GM18868 (cell line): ENCODE data around the gene CORIN.

Experiments
- ATAC-seq: cut with Tn5 transposase; IDR thresholded peaks from one replicate; pipeline ENCODE4 v1.9.1; 2021; ENCODE audit warnings: mild to moderate bottlenecking, moderate library complexity; ENCODE audit not compliant: unreplicated experiment

The CORIN gene

GRCh38 chr4:47837908-47838294 lies at the start of gene CORIN:
CORIN (minus strand) TSS chr4:47838067; CDS start chr4:47837949, 118 bp downstream.
- no peak for ATAC-seq

DNA sequence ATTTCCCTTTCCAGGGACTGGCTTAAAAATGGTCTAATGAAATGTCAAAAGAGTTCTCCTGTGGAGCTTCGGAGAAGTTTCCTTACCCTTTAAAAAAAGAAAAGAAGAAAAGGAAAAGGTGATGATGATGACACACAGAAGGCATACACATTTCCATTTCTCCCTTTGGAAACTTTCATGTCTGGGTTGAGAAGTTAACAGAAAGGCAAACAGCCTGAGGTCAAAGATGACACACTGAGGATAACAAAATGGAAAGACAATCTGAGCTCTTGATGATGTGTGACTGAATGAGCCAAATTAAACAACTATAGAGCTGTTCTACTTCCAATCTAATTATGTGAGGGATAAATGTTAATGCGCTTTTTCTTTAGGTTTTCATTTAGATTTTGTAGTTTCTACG lies 44.4 kb upstream of the CORIN start:
- no peak for ATAC-seq

GRCh38 chr4:47879458-47879857 lies 41.6 kb upstream of the CORIN start:
- no peak for ATAC-seq

DNA sequence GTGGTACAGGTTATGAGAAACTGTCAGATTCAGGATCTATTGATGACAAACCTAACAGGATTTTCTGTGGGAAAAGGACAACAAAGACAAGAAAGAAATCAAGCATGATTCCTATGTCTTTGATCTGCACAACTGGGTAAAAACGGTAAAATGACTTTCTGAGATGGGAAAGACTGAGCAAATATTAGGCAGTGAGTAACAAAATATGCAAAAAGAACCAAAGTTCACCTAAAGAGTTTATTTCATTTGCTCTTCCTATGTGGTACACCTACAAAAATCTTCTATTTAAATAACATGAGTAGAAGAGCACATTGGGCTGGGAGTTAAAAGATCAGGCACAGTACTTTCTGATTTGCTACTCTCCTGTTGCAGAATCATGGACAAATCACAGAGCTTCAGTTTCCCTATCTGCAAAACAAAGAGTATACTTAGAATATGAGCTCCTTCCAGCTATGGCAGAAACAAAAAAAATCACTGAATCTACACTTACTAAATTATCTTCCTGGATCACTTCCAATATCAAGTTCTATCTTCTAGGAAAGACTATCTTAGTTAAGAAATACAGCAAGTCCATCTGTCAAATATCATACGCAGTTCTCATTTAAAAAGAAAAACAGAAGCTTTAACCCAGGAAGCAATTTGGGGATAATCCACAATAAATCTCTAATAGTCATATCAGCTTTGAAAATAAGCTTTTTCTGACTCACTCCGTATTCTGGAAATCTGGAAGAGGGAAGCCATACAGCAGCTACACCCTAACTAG lies 39.1 kb upstream of the CORIN start:
- ATAC-seq: no peak

DNA sequence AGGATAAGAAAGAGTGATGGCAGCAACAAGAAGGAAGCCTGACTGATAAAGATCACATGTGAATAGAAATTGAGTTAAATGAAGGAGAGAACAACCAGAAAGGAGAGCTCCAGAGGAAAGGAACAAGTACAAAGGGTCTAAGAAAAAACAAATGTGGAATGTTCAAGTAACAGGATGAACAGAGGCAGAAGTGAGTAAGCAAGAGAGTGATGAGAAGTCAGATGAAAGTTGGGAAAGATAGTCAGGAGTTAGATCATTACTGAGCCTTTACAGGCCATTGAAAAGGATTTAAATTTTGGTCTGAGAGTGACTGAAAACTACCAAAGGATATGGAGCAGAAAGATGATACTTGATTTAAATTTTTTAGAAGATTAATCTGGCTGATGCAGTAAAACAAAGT lies 38.4 kb upstream of the CORIN start:
- no peak for ATAC-seq

GRCh38 chr4:47873877-47874541 lies 36.1 kb upstream of the CORIN start:
- ATAC-seq: no peak

DNA sequence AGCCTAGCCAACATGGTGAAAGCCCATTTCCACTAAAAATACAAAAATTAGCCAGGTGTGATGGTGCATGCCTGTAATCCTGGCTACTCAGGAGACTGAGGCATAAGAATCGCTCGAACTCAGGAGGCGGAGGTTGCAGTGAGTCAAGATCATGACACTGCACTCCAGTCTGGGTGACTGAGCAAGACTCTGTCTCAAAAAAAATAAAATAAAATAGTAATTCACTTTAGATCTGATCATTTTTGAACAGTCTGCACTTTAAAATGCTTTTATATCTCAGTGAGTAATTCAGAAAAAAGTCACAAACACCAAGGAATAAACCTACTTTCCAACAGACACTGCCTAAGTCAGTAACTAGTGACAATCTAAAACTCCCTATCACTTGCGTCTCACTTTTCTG lies 25.6 kb upstream of the CORIN start:
- no peak for ATAC-seq

DNA sequence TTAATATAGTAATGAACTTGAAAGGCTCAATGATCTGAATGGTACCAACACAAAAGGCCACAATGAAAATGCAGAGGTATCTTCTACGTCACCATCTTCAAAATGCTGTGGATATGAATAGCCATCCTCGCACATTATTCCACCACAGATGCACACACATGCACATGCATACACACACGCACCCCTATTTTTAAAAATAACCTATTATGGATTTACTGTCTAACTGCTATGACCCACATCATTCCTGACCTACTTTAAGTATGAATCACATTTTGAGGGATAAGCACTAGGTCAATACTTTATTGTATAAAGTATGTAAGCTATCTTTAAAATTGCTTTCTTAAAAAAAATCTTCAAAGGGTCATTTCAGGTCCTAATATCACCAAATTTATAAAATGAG lies 24.4 kb upstream of the CORIN start:
- no peak for ATAC-seq

GRCh38 chr4:47860305-47860704 lies 22.4 kb upstream of the CORIN start:
- ATAC-seq: no peak

DNA sequence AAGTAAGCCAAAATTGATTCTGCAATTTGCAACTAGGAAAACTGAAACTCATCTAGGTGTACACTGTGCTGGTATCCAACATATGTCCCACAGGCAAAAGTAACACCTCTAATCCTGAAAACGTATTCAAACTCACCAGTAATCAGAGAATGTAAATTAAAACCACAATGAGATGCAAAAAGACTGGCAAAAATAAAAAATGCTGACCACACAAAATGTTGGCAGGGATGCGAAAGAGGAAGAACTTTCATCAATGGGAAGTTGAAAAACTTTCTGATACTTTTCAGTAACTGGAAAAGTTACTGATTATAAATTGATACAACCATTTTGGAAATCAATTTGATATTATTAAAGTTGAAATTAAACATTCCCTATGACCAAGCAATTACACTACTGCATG lies 20.1 kb upstream of the CORIN start:
- no peak for ATAC-seq

DNA sequence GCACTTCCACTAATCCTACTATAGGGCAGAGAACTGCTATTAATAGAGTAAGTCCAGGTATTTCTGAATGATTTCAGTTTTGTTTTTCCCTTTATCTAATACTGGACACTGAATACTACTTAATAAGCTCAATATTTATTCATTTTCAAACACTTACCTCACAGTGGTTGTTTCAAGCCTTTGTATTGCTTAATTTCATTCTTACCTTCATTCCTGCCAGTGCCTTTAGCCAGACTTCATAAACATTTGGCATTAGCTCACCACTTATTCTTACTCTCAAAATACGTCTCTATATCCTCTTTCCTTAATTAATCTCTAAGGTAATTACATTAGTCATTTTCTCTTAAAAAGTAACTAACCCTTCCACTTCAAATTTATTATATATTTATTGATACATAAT lies 18.8 kb upstream of the CORIN start:
- no peak for ATAC-seq

DNA sequence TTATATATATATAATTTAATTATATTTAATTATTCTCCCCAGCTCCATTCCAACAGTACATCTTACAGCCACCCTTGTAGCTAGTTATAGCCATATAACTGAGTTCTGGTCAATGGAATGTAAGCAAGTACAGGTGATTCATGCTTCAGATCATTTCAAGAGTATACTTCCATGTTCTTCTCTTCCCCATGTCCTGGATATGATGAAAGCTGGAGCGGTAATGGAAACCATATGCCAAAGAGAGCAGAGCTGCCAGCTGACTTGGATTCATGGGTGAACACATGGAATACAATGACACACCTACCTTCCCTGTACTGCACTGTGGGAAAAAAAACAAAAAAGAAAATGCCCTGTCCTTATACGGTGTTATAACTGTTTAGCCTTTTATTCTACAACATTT lies 17.5 kb upstream of the CORIN start:
- no peak for ATAC-seq

DNA sequence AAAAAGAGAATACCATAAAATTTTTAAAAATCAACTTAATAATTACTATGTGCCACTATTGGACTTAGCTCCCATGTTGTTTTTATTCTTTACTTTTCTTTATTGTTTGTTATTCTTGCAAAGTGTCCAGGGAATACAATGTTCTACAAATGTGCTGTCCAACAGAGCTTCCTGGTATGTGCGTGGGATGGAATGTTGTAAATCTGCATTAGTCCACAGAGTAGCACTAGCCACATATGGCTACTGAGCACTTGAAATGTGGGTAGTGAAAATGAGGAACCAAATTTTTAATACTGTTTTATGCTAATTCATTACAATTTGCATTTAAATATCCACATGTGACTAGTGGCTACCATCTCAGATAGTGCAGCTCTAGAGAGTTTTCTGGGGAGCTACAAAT lies 14.3 kb upstream of the CORIN start:
- ATAC-seq: no peak

DNA sequence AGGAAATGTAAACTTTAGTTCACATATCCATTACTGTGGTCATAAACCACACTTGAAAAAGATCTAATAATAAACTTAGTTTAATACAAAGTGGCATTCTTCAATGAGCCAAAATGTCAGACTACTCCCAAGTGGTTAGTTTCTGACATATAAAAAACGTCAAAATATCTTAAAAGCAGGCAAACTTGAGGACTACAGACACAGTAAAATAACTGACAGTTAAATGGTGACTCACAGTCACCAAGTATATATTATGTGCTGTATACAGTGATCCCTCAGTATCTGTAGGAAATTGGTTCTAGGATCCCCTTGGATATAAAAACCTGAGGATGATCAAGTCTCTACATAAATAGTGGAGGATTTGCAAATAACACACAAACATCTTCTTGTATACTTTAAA lies 11.6 kb upstream of the CORIN start:
- no peak for ATAC-seq

- ATAC-seq: no peak
Observed at GRCh38 chr4:47848041-47848440, 10.2 kb upstream of the CORIN start.

- no peak for ATAC-seq
Observed at GRCh38 chr4:47842985-47843384, 5.1 kb upstream of the CORIN start.

DNA sequence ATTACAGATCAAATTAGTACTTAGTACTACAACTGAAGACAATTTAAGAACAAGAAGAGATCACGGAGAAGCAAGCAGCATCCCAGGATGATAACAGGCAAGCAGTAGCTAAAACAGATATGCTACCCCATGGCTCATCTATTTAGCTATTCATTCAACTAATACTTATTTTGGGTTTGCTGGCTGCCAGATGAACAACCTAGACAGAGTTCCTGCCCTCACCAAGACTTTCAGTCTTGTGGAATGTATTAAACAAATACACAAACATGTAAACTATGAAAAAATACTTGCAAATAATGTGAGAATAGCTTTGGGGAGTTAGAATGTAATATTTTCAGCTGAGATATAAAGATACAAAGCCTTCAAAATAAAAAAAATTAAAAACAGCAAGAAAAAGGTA lies 2.4 kb upstream of the CORIN start:
- ATAC-seq: no peak

DNA sequence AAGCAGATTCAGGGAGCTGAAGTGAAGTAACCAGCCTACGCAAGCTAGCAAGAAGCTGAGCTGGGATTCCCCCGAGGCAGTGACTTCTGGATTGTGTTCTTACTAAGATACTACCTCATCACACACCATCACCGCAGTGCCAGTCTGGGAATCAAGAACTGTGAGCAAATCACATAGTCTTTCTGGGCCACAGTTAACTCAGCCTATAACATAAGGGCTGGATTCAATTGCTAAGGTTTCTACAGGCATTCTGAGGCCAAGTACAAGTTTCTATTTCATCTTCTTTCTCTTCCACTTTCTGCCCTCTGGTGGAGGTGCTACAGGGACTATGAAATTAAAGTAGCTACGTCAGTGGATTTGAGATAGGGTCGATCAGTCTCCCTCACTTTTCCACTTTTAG lies 1.4 kb upstream of the CORIN start:
- peak; percentile 84 for ATAC-seq

- ATAC-seq: no peak
Observed at GRCh38 chr4:47838445-47838844, 578 bp upstream of the CORIN start.

DNA sequence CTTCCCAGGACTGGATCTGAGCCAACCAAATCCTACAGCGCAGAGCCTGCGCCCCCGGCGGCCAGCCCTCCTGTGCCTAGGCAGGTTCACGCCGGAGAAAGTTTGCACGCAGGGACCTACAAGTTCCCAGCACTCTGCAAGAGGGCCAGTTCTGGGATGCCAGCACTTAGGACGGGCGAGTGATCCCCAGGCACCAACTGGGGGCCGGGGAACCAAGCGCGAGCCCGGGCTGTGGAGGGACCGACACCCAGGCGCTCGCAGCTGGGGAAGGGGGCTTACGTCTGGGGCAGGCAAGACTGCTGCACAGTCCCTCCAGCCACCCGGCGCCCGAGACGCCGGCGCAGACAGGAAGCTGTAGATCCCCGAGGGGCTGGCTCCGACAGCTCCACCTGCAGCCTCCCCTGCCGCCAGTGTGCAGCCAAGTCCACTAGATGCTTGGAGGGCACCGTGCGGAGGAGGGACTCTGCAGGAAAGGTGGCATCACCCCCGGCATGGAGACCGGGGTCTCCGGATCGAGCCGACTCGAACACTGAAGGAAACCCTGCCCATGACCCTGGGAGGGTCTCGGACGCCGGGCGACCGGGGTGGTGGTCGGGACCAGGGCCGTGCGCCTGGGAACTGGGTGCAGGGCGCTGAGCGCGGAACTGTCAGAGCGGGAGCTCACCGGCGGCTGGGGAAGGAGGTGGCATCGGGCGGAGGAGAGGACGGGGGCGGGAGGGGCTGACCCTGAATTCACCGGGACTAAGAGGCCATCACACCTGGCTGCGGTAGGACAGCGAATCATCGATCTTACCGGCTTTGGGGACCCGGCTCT lies 566 bp downstream of the CORIN start:
- peak; percentile 41 for ATAC-seq

DNA sequence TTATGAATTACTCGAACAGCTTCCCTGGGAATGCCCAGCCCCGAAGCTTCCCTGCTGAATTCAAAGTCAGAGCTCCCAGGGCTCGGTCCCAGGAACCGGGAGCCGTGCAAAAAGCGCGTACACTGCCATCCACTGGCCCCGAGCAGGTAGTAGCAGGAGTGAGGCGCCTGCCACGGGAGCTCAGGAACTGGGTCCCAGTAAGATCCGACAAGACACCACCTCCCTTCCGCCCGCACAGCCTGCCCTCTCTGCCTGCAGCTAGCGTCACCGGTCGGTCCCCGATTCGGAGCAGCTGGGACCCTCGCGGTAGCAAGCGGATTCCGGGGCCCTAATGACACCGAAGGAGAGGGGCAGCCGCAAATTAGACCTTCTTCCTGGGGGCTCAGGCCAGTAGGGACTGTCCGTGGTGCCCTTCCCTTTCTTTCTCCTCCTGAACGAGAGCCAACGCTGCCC lies 1.2 kb downstream of the CORIN start:
- ATAC-seq: peak; percentile 58

GRCh38 chr4:47835494-47835893 lies 2.4 kb downstream of the CORIN start:
- ATAC-seq: no peak
